HepG2 (cell line): ENCODE data around the gene CDK17. TPM values are rescaled to one million over a fixed set of nuclear protein-coding genes. Genes with fewer than 3 reads are reported as not detected.
A peak's percentile ranks its signal among the peaks of the same experiment; 100 is the strongest.

Experiments used
- ATAC-seq: fragments of 200-7000 bp; cut with Tn5 transposase; 3 replicates; pipeline ENCODE4 v1.9.1; 2020; ENCODE audit warnings: mild to moderate bottlenecking, moderate library complexity
- BruUV-seq: library from RNA; stranded (reverse); fragments of 400-500 nt; replicated peaks from 2 replicates; lab custom pipeline; 2021; lab: Mats Ljungman, UMichigan
- CTCF ChIA-PET: fragments of 300-600 bp; formaldehyde crosslinking; extraction: SDS; loops from one replicate; lab custom pipeline; 2021; ENCODE audit warnings: low total read pairs, inconsistent platforms, low intra/inter-chr PET ratio; lab: Yijun Ruan, JAX
- POLR2A ChIA-PET: fragments of 350-600 bp; sonication (Branson Sonifier 250); formaldehyde crosslinking; loops from one replicate; lab custom pipeline; 2020; ENCODE audit warnings: antibody characterized with exemption, inconsistent platforms; lab: Yijun Ruan, JAX
- DNase-seq: peaks from one replicate; pipeline ENCODE4 v3.0.0-alpha.2; 2015; ENCODE audit warnings: low spot score
- FAIRE-seq: peaks from 3 replicates; lab custom pipeline; 2011; peaks lifted over from hg19 to GRCh38; lab: Jason Lieb, UNC
- H2AFZ ChIP-seq: one replicate; pipeline ENCODE4 v1.6.1; 2011; ENCODE audit warnings: low read length, inconsistent platforms
- H3K27ac ChIP-seq: fragments of 300-600 bp; 3 replicates; pipeline ENCODE4 v1.8.0; 2011; ENCODE audit warnings: mixed run types, mild to moderate bottlenecking, mixed read lengths, low read length, inconsistent platforms; ENCODE audit not compliant: insufficient read depth; ENCODE audit errors: extremely low read length
- H3K27me3 ChIP-seq, 2 experiments: fragments of 200-600 bp in 1 of 2; 2 replicates in 1 of 2; 3 replicates in 1 of 2; pipeline versions ENCODE4 v1.6.0 to v1.8.0; 2011; ENCODE audit warnings: low read length in 2 of 2, mild to moderate bottlenecking in 2 of 2, moderate library complexity in 2 of 2, inconsistent platforms in 1 of 2; ENCODE audit not compliant: insufficient read depth in 2 of 2, control insufficient read depth in 1 of 2
- H3K36me3 ChIP-seq, 2 experiments: fragments of 200-600 bp in 1 of 2; replicated peaks in 1 of 2; 2 replicates in 1 of 2; 3 replicates in 1 of 2; pipeline versions ENCODE4 v1.5.1 to v1.8.0; 2011; ENCODE audit warnings: low read length in 2 of 2, inconsistent platforms in 1 of 2; ENCODE audit not compliant: insufficient read depth in 2 of 2, control insufficient read depth in 1 of 2
- H3K4me1 ChIP-seq: 2 replicates; pipeline ENCODE4 v1.5.1; 2012; ENCODE audit warnings: low read length, inconsistent platforms; ENCODE audit not compliant: insufficient read depth
- H3K4me2 ChIP-seq: 2 replicates; pipeline ENCODE4 v1.6.0; 2011; ENCODE audit warnings: low read depth, low read length, inconsistent platforms
- H3K4me3 ChIP-seq, 3 experiments: fragments of 200-600 bp in 1 of 3; sonication (generic), shearing (Covaris generic) in 1 of 3; replicated peaks in 1 of 3; 2 replicates each; pipeline ENCODE4 v1.5.1; 2011 to 2016; ENCODE audit warnings: low read length in 3 of 3, inconsistent platforms in 2 of 3, low read depth in 2 of 3, mild to moderate bottlenecking in 2 of 3, control low read depth in 1 of 3, mixed read lengths in 1 of 3; ENCODE audit not compliant: insufficient read depth in 1 of 3
- H3K79me2 ChIP-seq: one replicate; pipeline ENCODE4 v1.6.1; 2011; ENCODE audit warnings: low read length, inconsistent platforms; ENCODE audit not compliant: insufficient read depth
- H3K9ac ChIP-seq: 2 replicates; pipeline ENCODE4 v1.6.0; 2011; ENCODE audit warnings: mild to moderate bottlenecking, low read depth, low read length, inconsistent platforms; ENCODE audit not compliant: insufficient read depth
- H3K9me3 ChIP-seq: 2 replicates; pipeline ENCODE4 v1.5.1; 2012; ENCODE audit warnings: mild to moderate bottlenecking, low read length
- H4K20me1 ChIP-seq: 2 replicates; pipeline ENCODE4 v1.6.0; 2011; ENCODE audit warnings: inconsistent platforms, mild to moderate bottlenecking, low read length, moderate library complexity; ENCODE audit not compliant: insufficient read depth
- BHLHE40 ChIP-seq: IDR thresholded peaks from 2 replicates; pipeline ENCODE4 v1.6.1; 2011; ENCODE audit warnings: low read length, improper control_type of control experiment
- ELF1 ChIP-seq: sonication (generic); formaldehyde crosslinking; IDR thresholded peaks from 2 replicates; pipeline ENCODE4 v1.4.0; 2020; ENCODE audit warnings: missing genetic modification reagents
- HNF4G ChIP-seq, 2 experiments: sonication (generic) in 1 of 2; formaldehyde crosslinking in 1 of 2; IDR thresholded peaks; 2 replicates each; pipeline versions ENCODE4 v1.4.0 to v1.6.1; 2011 to 2020; ENCODE audit warnings: borderline replicate concordance in 2 of 2, low read depth in 2 of 2, mild to moderate bottlenecking in 2 of 2, low read length in 1 of 2, missing genetic modification reagents in 1 of 2, moderate library complexity in 1 of 2
- JDP2 ChIP-seq: sonication (generic); formaldehyde crosslinking; IDR thresholded peaks from 2 replicates; pipeline ENCODE4 v1.8.1; 2022; ENCODE audit warnings: missing genetic modification reagents, borderline replicate concordance
- NR2F1 ChIP-seq, 2 experiments: fragments of 450-650 bp in 1 of 2; formaldehyde crosslinking in 1 of 2; IDR thresholded peaks; 2 replicates each; pipeline versions ENCODE4 v1.5.0 to v1.6.1; 2016 to 2020; ENCODE audit warnings: mild to moderate bottlenecking in 1 of 2, missing compliant biosample characterization in 1 of 2, missing genetic modification reagents in 1 of 2, moderate library complexity in 1 of 2
- NR2F6 ChIP-seq, 2 experiments: IDR thresholded peaks; 2 replicates each; pipeline ENCODE4 v1.6.1; 2016; ENCODE audit warnings: antibody characterized with exemption in 1 of 2, mild to moderate bottlenecking in 1 of 2
- SNAPC4 ChIP-seq: sonication (generic); formaldehyde crosslinking; IDR thresholded peaks from 2 replicates; pipeline ENCODE4 v1.4.0; 2020; ENCODE audit warnings: mild to moderate bottlenecking, missing genetic modification reagents
- SPEN ChIP-seq: sonication (generic); formaldehyde crosslinking; IDR thresholded peaks from 2 replicates; pipeline ENCODE4 v1.5.1; 2020; ENCODE audit warnings: low read depth, mild to moderate bottlenecking, missing genetic modification reagents
- TFDP2 ChIP-seq: sonication (generic); formaldehyde crosslinking; IDR thresholded peaks from 2 replicates; pipeline ENCODE4 v1.4.0; 2020; ENCODE audit warnings: missing genetic modification reagents
- TMF1 ChIP-seq: sonication (generic); formaldehyde crosslinking; IDR thresholded peaks from 2 replicates; pipeline ENCODE4 v1.8.1; 2022; ENCODE audit warnings: low read depth, missing genetic modification reagents
- ZFAT ChIP-seq: sonication (generic); formaldehyde crosslinking; conservative IDR thresholded peaks from 2 replicates; pipeline ENCODE4 v1.8.1; 2023; ENCODE audit warnings: missing genetic modification reagents, inconsistent platforms
- ZKSCAN8 ChIP-seq: IDR thresholded peaks from 2 replicates; pipeline ENCODE4 v1.6.1; 2016; ENCODE audit warnings: borderline replicate concordance, missing genetic modification reagents, missing compliant biosample characterization
- ZNF354B ChIP-seq: sonication (generic); formaldehyde crosslinking; IDR thresholded peaks from 2 replicates; pipeline ENCODE4 v1.8.0; 2022; ENCODE audit warnings: mild to moderate bottlenecking, missing genetic modification reagents
- in situ Hi-C: cut with HindIII; loops from 2 replicates; pipeline ENCODE4 v1.10.0; 2017; ENCODE audit warnings: low pct_unique_long_range_greater_than_20kb; ENCODE audit not compliant: extremely low pct_ligation_motif_present
- intact Hi-C: fragments of 100-400 bp; cut with micrococcal nuclease; formaldehyde crosslinking; loops from one replicate; pipeline ENCODE4 v1.10.0; 2022; ENCODE audit not compliant: unreplicated experiment
- polyA plus RNA-seq, 8 experiments: library from polyadenylated mRNA; depleted of rRNA in 3 of 8; stranded (reverse) in 7 of 8; unstranded in 1 of 8; fragments of >200 nt; fragmentation: Illumina TruSeq in 4 of 8; extraction: Trizol in 4 of 8; gene quantifications; 2 replicates each; pipeline versions ENCODE4 v1.2.1 to v1.2.3, GENCODE V29; 2011 to 2016; ENCODE audit warnings: low read depth in 4 of 8, missing spikeins in 1 of 8, mixed read lengths in 1 of 8; ENCODE audit not compliant: insufficient read depth in 1 of 8
- total RNA-seq, 5 experiments: library from RNA; depleted of rRNA; stranded (reverse); fragments of >200 nt; fragmentation: Illumina TruSeq; extraction: Trizol; gene quantifications; 2 replicates each; pipeline ENCODE4 v1.2.3, GENCODE V29; 2016; ENCODE audit warnings: low read depth in 1 of 5

The CDK17 gene
- total and polyA plus RNA-seq, 2 of the 13 experiments (the other 11 are each of a cell fraction or from before 2014, with no cell fraction given) = 9.9 to 22.3 TPM

GRCh38 chr12:96337953-96338352 lies 62.3 kb downstream of the CDK17 start:
- Histone ChIP-seq H3K4me1 (peaks cover 55% of the 10 kb centered on the region), H3K27me3 (no peaks in the 10 kb centered on the region), H3K27ac (peak overlapping the region; percentile 68), H3K4me2 (no peak overlapping the region), H3K79me2 (peaks cover 37% of the 10 kb centered on the region), H2AFZ (no peak overlapping the region), H3K9me3 (0 out of 2 replicates have a peak, but pooled peaks cover 4% of the 10 kb centered on the region), H3K36me3 (no peaks in the 10 kb centered on the region), H3K4me3 (no peak overlapping the region), H4K20me1 (no peaks in the 10 kb centered on the region), H3K9ac (no peak overlapping the region)
- DNase-seq (no peak), FAIRE-seq (no peak), ATAC-seq (no peak)
- CTCF ChIA-PET = no interaction called here
- intact Hi-C loops (loop anchor here (5.0 kb wide), 1 partner anchor 59 kb away; no protein-coding TSS in a partner anchor), in situ Hi-C loops (no loop called here)
- POLR2A ChIA-PET = no interaction called here
- TF ChIP-seq TFDP2 (no peak), ZFAT (no peak), SNAPC4 (CRISPR knock-in tag) (no peak), NR2F6 (IDR thresholded peaks at IDR 0.05) (no peak), NR2F6 (CRISPR knock-in tag; IDR thresholded peaks at IDR 0.05) (no peak), HNF4G (IDR thresholded peaks at IDR 0.05; ENCODE audit: borderline replicate concordance, low read depth, low read length) (no peak), HNF4G (CRISPR knock-in tag; IDR thresholded peaks at IDR 0.05; ENCODE audit: borderline replicate concordance, low read depth) (no peak), BHLHE40 (no peak), ELF1 (CRISPR knock-in tag) (no peak), ZKSCAN8 (CRISPR knock-in tag) (no peak), JDP2 (CRISPR knock-in tag) (no peak), TMF1 (CRISPR knock-in tag) (no peak), ZNF354B (CRISPR knock-in tag) (no peak), SPEN (no peak), NR2F1 (CRISPR knock-in tag; IDR thresholded peaks at IDR 0.05) (no peak)
- BruUV-seq = no TSS peak
